ENCODE results near the gene PRR15L. TPM values are rescaled to one million over a fixed set of nuclear protein-coding genes. Genes with fewer than 3 reads are reported as not detected.

PRR15L gene
- total RNA-seq, 1 donor from 2014 or later: 0.14 TPM

GRCh38 chr17:47986520-47986919 is 28.8 kb upstream of the PRR15L start:
- TF ChIP-seq CTCF (IDR thresholded peaks at IDR 0.05; ENCODE audit: borderline replicate concordance): no peak

GRCh38 chr17:47983492-47984223 is 26.0 kb upstream of the PRR15L start:
- intact Hi-C loops (cut with micrococcal nuclease): no loop called here
- peaks cover 44% of the 10 kb centered on the region for H3K36me3 ChIP-seq

More at GRCh38 chr17:47986520-47986919, 28.8 kb upstream of the PRR15L start:
- intact Hi-C loops (cut with micrococcal nuclease): no loop called here
- H3K27ac ChIP-seq (replicated peaks): no peak overlapping the region
- H3K36me3 ChIP-seq: peaks cover 16% of the 10 kb centered on the region
- DNase-seq: no peak
- H3K27me3 ChIP-seq (ENCODE audit: low read depth): no peaks in the 10 kb centered on the region
- H3K9me3 ChIP-seq (replicated peaks): no peaks in the 10 kb centered on the region
- H3K4me3 ChIP-seq: no peak overlapping the region
- H3K4me1 ChIP-seq: peaks cover 30% of the 10 kb centered on the region

GRCh38 chr17:47982645-47983390 is 25.1 kb upstream of the PRR15L start:
- Histone ChIP-seq H3K27ac (replicated peaks) (peak overlapping the region; percentile 72), H3K4me1 (peaks cover 30% of the 10 kb centered on the region), H3K27me3 (ENCODE audit: low read depth) (no peaks in the 10 kb centered on the region), H3K36me3 (peaks cover 50% of the 10 kb centered on the region), H3K4me3 (no peak overlapping the region), H3K9me3 (replicated peaks) (no peaks in the 10 kb centered on the region)
- intact Hi-C loops (cut with micrococcal nuclease): no loop called here
- DNase-seq: no peak
- no peak for TF ChIP-seq CTCF (IDR thresholded peaks at IDR 0.05; ENCODE audit: borderline replicate concordance)

More at GRCh38 chr17:47983492-47984223, 26.0 kb upstream of the PRR15L start:
- Histone ChIP-seq H3K27me3 (ENCODE audit: low read depth) (no peaks in the 10 kb centered on the region), H3K27ac (replicated peaks) (peak overlapping the region; percentile 72), H3K4me1 (peaks cover 30% of the 10 kb centered on the region), H3K9me3 (replicated peaks) (no peaks in the 10 kb centered on the region), H3K4me3 (no peak overlapping the region)
- no peak for TF ChIP-seq CTCF (IDR thresholded peaks at IDR 0.05; ENCODE audit: borderline replicate concordance)
- DNase-seq: no peak

GRCh38 chr17:47982091-47982617 is 24.5 kb upstream of the PRR15L start:
- TF ChIP-seq CTCF (IDR thresholded peaks at IDR 0.05; ENCODE audit: borderline replicate concordance): no peak
- intact Hi-C loops (cut with micrococcal nuclease): no loop called here
- H3K27me3 ChIP-seq (ENCODE audit: low read depth): no peaks in the 10 kb centered on the region
- no peak overlapping the region for H3K27ac ChIP-seq (replicated peaks)
- no peak for DNase-seq
- peaks cover 24% of the 10 kb centered on the region for H3K4me1 ChIP-seq
- H3K4me3 ChIP-seq: no peak overlapping the region
- no peaks in the 10 kb centered on the region for H3K9me3 ChIP-seq (replicated peaks)
- peaks cover 57% of the 10 kb centered on the region for H3K36me3 ChIP-seq

GRCh38 chr17:47981462-47981861 is 23.8 kb upstream of the PRR15L start:
- peaks cover 22% of the 10 kb centered on the region for H3K4me1 ChIP-seq
- no peak overlapping the region for H3K27ac ChIP-seq (replicated peaks)
- intact Hi-C loops (cut with micrococcal nuclease): no loop called here
- H3K9me3 ChIP-seq (replicated peaks): no peaks in the 10 kb centered on the region
- TF ChIP-seq CTCF (IDR thresholded peaks at IDR 0.05; ENCODE audit: borderline replicate concordance): no peak
- H3K4me3 ChIP-seq: no peak overlapping the region
- DNase-seq: no peak
- H3K27me3 ChIP-seq (ENCODE audit: low read depth): no peaks in the 10 kb centered on the region
- H3K36me3 ChIP-seq: peaks cover 63% of the 10 kb centered on the region

Measured in left ventricle myocardium inferior (tissue), 1 donor.